Dedifferentiated amniotic fluid mesenchymal stem cell (primary cell): ENCODE data around the gene RECK.
A peak's percentile ranks its signal among the peaks of the same experiment; 100 is the strongest.

Source experiments
- DNase-seq: peaks from one replicate; pipeline ENCODE4 v3.0.0-alpha.2; 2016; ENCODE audit errors: extremely low spot score

The RECK gene

DNA sequence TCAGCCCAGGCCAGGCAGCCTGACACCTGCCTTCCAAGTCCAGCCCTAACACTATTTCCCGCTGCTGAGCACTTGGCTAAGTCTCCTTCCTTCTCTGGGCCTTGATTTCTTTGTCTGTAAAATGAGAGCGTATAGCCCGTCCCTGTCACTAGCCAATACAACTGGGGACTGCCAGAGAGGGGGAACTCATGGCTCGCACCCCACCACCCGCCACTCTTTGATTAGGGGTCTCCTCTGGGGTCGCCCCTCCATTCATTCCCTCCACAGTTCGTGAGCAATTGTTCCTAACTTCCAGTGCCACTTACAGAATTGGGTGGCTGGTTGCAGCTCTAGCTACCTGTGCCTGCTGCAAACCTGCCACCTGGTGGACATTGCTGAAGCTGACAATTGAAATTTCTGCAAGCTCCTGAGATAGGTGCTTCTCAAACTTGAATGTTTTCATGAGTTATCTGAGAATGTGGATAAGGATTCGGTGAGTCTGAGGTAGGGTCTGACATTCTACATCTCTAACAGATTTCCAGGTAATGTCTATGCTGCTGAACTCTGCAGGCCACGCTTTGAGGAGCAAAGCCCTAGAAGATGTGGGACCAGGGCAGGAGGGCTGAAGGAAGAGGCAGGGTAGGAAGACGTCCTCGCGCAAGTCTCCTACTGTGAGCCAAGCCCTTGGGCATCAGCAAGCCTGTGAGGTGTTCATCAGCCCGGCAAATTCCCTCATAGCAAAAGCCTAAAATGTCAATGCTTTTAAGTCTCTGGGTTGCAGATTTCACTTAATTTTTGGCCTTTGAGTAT is 13.3 kb upstream of the RECK start:
- peak; percentile 49 for DNase-seq

DNA sequence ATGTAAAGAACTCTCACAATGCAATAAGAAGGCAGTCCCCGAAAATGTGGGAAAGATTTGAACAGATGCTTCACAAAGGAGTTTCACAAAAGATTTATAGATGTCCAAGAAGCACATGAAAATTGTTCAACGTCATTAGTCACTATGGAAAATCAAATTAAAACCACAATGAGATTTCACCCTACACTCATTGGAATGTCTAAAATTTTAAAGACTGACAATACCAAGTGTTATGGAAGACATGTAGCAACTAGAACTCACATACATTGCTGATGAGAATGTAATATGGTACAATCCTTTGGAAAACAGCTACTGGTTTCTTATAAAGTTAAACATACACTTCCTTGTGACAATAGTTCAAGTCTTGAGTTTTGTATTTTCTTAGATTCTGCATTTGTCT is 11.0 kb upstream of the RECK start:
- no peak for DNase-seq

DNA sequence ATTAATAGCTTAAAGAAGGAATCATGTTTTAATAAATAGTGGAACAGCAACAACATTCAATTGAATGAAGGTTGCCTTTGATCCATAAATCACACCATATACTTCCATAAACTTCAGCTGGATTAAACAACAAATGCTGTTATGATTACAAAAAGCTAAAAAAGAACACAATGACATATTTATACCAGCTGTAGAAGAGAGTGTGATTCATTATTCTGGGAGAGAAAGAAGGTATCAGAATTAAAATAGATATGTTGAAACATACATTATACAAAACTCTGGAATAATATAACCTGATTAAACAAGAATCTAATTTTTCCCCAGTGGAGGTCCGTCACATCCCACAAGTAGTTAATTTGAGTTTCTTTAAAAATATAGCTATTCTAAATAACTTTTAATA is 7.5 kb upstream of the RECK start:
- DNase-seq, result no peak

DNA sequence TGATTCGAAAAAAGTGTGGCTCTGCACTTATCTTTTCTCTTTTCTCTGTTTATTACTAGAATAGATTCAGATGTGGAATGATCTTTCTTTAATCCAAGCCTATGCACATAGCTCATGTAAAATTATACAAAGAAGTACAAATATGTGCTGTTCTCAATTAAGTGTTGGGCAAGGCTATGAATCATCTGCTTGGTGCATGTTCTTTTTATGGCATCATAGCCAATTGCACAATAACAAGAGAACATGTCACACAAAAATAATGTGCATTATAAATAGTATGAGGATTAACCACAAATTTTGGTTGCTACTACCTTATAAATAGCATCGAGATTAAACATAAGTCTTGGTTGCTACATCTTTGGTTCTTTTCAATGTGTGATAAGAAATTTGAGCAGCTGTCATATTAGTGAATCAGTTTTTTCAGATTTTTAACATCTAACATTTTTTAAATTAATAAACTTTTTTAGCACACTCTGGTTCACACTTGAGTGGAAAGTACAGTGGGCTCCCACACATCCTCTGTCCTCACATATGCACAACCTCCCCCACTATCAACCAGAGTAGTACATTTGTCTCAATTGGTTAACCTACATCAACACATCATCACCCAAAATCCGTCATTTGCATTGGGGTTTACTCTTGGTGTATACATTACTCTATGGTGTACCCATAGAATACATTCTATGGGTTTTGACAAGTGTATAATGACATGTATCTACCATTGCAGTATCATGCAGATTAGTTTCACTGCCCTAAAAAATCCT is 6.8 kb upstream of the RECK start:
- peak; percentile 97 for DNase-seq

DNA sequence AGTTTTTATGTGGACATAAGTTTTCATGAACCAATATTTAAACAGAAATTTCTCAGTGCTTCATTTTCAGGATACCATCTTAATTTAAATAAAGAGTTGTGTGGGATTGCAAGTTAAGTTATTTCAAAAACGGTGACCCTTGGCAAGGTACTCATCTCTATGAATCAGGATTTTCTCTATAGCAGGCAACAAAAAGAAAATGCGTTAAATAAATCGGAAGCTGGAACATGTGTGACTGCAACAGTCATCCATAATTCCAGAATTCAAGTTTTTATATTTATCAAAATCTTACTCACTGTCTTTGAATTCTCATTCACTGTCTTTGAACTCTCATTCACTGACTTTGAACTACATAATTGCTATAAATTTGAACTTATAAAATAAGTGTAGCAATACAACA is 5.8 kb upstream of the RECK start:
- no peak for DNase-seq

DNA sequence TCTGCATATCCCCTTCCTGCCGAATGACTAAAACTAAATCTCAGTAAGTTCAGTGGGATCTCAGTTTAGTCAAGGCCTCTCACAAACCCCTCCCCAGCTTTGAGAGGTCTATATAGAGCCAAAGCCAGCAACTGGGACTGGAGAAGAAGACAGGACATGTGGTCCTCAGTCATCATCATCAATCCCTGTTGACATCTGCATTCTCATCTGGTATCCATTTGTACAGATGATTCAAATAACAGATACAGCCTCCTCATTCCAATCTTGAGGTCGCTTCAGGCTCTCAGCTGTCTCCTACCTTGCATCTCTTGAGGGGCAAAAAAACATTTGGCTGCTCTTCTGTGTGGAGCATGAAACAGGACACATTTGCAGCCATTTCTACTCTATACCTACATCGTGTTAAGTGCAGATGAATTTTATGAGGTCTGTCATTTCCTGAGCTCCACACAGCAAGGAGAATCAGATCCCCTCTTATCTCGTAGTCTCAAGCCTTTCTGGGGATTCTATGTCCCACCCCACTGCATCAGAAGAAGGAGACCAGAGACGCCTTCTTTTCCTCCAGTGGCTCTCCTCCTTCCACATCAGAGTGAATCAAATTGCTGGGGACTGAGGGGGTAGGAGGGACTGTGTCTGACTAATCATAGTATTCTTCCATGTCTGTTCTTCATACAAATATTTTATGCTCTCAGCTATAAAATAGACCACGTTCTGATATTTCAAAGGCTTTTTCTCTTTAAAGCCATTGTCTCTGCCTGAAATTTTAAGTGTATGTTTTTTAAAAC is 4.7 kb upstream of the RECK start:
- no peak for DNase-seq

DNA sequence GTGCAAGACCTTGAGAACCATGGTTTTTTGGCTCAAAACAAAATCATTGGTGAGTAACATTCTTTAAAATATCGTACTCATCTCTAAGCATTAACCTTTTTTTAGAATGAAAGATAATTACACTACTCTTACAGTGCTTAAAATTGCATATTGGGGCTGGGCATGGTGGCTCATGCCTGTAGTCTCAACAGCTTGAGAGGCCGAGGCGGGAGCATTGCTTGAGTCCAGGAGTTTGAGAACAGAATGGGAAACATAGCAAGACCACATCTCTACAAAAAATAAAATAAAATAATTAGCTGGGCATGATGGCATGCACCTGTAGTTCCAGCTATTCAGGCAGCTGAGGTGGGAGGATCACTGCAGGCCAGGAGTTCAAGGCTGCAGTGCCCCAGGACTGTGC is 2.9 kb upstream of the RECK start:
- DNase-seq, result no peak

DNA sequence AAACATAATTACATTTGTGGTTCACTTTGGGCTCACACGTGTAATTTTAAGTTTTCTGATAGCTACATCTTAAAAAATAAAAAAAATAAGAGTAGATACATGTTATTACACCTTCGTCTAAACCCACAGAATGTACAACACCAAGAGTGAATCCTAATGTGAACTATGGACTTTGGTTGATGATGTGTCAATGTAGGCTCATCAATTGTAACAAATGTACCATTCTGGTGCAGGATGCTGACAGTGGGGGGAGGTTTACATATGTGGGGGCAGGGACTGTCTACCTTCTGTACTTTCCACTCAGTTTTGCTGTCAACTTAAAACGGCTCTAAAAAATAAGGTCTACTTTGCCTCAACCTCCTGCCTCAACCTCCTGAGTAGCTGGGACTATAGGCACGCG is 2.5 kb upstream of the RECK start:
- DNase-seq, result no peak

DNA sequence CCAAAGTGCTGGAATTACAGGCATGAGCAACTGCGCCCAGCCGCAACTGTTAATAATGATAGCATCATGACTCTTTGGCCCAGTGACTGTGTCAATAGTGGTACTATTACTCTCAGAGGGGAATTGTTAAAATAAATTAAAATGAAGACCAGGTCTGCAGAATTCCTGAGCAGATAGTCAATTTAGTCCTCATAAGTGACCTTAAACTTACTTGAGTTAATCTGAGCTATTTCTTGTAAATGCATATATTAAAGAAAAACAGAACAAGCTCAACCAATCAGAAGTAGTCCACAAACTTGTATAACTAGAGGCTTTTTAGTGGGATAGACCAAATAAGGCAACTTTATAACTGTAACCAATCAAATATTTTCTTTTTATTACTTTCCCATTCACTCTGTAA is 1.7 kb upstream of the RECK start:
- DNase-seq, result no peak

DNA sequence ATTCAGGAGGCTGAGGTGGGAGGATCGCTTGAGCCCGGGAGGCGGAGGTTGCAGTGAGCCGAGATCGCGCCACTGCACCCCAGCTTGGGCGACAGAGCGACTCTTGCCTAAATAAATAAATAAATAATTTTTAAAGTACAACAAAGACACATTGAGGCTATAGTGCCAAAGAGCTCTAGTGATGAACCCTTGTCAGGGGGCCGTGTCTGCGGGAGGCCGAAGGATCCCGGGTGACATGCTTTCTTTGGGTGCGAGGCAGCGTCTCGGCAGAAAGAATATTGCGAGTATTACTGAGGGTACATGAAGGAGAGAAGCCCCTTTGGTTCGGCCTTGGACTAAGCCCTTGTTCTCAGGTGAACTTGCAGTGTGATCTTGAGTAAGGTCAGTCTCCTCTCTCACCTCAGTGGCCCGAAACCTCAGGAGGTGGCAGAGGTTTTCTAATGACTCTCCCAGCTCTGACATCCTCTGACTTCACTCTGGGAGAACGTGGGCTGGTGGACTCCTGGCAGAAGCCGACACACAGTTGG is 397 bp upstream of the RECK start:
- no peak for DNase-seq

DNA sequence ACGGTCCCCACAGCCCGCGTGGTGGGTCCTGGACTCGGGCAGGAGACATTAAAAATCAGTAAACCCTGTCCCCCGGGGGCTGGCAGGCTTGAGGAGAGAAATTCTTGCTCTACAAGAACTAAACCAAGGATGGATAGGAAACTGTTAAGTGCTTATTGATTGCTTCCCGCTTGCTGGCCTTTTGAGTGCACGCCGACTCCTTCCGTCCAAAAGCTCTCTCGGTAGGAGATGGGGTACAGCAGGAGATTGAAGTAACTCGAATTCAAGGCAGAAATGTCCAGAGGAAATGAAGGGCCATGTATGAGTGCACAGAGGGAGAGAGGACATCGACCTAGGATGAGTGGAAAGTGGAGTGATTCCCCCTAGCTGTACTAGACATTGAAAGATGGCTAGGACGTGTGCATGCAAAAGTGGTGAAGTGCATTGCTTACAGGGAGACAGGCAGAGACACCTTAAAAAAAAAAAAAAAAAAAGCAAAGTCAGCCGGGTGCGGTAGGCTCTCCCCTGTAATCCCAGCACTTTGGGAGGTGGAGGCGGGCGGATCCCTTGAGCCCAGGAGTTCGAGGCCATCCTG is 923 bp downstream of the RECK start:
- DNase-seq, result no peak

DNA sequence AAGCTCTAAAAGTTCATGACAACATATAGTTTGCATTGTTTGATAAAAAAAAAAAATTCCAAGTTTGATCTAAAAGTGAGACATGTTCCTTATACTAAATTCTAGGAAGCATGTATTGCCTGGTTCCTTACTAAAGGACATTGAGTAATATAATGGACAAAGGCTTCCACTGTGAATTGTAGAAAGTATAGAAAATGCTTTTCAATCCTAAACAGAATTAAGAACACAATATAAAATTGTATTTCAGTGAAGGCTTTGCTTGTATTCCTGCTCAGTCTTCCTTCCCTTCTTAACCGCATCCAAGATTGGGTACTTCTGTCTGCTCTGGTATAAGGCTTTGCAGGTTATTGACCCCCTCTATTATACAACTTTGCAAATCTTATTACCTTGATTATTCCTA is 2.4 kb downstream of the RECK start:
- DNase-seq, result no peak

DNA sequence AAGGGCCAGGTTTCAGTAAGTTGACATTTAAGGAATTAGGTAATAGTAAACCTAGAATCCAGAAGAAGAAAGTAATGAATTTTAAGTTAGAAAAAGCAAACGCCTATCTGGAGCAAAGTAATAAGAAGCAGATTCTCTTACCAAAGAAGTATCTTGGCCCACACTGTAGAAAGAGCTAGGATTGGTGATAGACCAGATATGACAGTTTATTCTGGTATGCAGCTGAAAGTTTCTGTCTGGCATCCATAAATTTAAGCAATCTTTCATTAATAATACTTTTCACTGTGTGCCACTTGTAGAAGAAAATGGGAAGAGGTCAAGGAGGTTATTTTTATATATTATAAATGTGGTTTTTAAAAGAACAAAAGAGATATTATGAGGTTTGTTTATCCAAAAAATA is 3.0 kb downstream of the RECK start:
- DNase-seq, result peak; percentile 19

DNA sequence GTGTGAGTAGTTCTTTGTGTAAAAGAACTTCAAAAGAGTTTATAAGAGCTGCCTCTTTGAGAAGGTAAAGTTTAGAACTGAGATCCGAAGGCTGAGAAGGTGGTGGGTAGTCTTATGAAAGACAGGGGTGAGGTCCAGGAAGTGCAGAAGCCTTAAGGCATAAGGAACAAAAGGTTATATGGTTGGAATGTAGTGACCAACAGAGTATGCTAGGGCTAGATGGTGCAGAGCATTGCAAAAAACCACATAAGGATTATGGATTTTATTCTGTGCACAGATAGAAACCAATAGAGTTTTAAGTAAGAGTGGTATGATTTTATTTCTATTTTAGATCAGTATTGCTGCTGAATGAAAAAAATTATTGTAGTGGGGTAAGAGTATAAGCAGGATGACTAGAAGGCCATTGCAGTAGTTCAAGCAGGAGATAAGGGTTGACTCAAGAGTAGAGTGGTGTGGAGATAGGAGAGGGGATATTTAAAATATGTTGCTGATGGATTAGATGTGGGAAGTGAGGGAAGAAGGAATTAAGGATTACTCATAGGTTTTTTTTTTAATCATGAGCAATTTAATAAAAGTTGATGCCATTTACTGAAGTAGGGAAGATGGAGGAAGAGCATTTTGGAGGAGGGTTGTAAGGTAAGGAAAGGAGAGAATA is 3.7 kb downstream of the RECK start:
- no peak for DNase-seq

DNA sequence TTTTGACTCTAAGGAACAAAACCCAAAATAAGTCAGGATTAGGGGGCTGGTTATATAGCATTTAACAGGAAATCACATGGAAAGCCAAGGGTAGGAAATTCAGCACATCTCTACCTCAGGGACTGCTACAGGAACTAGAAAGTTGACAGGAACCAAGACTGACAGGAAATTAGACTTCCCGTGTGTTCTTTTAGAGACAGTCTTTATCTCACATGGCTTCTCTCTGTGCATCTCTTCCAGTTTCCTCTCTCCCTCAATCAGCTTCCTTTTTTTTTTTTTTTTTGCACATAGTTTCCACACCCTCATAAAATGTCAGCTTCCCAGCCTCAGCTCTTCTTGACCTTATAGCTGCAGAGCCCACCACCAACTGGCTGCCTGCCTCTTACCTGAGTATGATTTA is 4.8 kb downstream of the RECK start:
- DNase-seq, result no peak

DNA sequence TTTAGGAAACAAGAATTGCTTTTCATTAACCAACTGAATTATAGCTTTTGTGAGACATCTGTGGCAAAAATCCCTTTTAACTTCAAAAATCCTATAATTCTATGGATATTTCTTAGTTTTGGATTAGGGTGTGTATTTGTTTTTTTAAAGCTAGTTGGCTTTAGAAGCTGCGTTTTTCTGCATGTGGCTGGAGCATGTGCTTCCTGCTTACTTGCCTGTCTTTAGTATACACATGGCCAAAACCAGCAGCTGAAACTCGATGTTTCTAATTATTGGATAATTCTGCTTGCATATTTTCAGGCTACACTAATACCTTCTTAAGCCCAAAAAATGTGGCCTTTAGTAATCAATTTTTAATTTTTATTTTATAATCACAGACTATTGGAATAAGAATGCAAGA is 8.9 kb downstream of the RECK start:
- DNase-seq, result peak; percentile 33

DNA sequence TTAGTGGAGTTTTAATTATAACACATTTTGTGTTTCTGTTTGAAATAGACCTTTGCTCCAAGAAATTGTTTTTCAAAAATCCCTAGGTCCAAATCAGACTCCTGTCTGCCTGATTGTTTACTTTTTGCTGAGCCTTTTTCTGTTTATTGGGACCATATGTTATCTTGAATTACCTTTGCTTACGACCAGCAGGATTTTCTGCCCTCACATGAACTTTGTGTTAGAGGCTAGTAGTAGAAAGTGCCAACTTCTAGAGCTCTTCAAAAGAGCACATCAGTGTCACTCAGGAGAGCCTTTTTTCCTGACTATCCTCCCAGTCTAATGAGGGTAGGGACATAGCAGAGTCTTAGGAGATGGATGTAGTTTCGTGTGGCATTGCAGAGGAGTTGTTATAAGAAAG is 10.2 kb downstream of the RECK start:
- no peak for DNase-seq

DNA sequence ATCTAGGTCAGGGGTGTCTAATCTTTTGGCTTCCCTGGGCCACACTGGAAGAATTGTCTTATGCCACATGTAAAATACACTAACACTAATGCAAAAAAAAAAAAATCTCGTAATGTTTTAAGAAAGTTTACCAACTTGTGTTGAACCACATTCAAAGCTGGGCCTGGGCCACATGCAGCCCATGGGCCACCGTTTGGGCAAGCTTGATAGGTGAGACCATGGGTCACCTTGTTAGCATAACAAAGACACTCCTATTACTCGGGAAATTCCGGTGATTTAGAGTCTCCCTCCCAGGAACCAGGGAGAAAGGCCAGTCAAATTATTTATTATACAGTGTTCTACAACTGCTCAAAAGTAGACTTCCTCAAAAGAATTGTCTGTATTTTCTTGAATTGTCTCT is 12.7 kb downstream of the RECK start:
- DNase-seq, result no peak

DNA sequence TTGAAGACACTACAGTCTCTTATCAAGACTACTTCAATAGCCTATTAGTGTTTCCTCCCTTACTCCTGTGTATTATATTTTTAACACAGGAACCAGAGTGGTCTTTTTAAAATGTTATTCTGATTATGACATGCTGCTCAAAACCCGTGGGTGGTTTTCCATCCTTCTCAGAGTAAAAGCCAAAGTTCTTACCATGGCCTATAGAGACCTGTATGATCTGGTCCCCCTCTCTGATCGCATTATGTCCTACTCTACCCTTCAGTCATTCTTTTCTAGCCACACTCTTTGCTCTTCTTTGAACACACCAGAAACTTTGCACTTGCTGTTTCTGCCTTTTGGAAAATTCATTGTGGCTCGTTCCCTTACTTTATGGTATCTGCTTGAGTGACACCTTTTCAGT is 13.8 kb downstream of the RECK start:
- no peak for DNase-seq

DNA sequence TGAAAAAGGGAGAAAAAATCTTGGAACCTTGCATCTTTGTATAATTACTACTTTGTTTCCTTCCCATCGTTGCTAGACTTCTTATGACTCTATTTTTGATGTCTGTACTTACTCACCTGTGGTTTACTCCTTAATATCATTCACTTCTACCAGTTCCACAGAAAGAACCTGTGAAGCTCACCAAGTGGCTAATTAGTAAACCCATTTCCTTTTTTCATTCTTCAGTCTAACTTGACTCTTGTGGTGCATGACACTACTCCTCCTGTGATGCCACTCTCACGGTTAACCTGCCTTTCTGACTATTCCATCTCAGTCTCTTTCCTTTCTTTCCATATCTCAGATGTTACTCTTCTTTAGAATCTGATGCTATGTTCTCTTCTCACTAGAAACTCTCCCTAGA is 14.6 kb downstream of the RECK start:
- DNase-seq, result no peak

DNA sequence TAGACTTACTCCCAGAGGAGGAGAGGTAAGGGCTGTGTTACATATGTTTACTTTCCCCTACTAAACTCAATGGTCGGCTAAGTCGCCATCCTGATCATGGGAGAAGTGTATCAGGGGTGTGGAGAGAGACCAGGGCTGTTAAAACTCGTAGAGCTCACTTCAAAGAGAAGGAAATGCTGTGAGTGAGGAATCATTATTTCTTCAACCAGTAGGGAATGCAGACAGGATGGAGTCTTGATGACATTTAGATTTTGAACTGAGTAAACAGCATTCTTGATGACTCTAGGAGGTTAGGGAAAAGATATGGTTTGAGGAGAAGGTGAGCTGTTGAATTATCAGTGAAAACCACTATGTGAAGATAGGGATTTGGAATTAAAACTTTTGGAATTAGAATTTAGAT is 17.3 kb downstream of the RECK start:
- no peak for DNase-seq

DNA sequence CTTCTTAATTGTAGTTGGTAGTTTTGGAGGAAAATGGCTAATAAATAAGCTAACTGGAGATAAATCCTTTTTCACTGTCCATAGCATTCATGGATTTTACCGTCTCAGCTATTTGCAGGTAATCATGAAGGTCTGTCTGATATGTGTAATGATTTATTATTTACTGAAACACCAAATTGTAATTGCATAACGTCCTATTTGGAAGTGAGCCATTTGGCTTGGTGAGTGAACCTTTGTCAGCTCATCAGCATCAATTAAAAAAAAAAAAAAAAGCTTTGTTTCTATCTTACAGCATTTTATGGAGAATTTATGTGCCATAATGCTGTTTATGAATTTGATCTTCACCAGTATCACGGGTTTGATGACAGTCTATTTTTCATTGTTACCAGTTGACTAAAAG is 20.2 kb downstream of the RECK start:
- no peak for DNase-seq
